Stimulated activated naive CD8-positive, alpha-beta T cell treated with anti-CD3 and anti-CD28 coated beads, Interleukin-15, Interleukin-2, amounts not matched to agents 100 U/mL and 50 U/mL, for 24 hours (primary cell): ENCODE measurements around the gene CCDC116.
A peak's percentile ranks its signal among the peaks of the same experiment; 100 is the strongest.
"Not testable (repeated sequence)": the region's sequence is repeated elsewhere in the genome, so short reads cannot be mapped to it uniquely, and the experiment has no call there.

ENCODE experiments used
- ATAC-seq: fragments of 150-1000 bp; cut with Tn5 transposase; one replicate; pipeline ENCODE4 v1.10.0; 2021
- DNase-seq: peaks from one replicate; pipeline ENCODE4 v3.0.0; 2021

Gene CCDC116

GRCh38 chr22:21609556-21610157, 22.9 kb upstream of the CCDC116 start:
- not testable (repeated sequence) for DNase-seq, ATAC-seq

- no peak for DNase-seq
- ATAC-seq, result no peak
Observed at GRCh38 chr22:21611210-21611977, 21.2 kb upstream of the CCDC116 start.

- no peak for DNase-seq
- no peak for ATAC-seq
Observed at GRCh38 chr22:21612858-21613257, 19.7 kb upstream of the CCDC116 start.

- DNase-seq (no peak), ATAC-seq (no peak)
Observed at GRCh38 chr22:21613553-21614233, 18.9 kb upstream of the CCDC116 start.

GRCh38 chr22:21615731-21616130, 16.8 kb upstream of the CCDC116 start:
- no peak for ATAC-seq
- DNase-seq, result no peak

GRCh38 chr22:21617337-21617736, 15.2 kb upstream of the CCDC116 start:
- DNase-seq, ATAC-seq: not testable (repeated sequence)

GRCh38 chr22:21621025-21621424, 11.5 kb upstream of the CCDC116 start:
- DNase-seq (no peak), ATAC-seq (no peak)

- ATAC-seq (no peak), DNase-seq (no peak)
Observed at GRCh38 chr22:21622011-21622918, 10.3 kb upstream of the CCDC116 start.

- DNase-seq, result no peak
- ATAC-seq, result no peak
Observed at GRCh38 chr22:21622919-21623647, 9.5 kb upstream of the CCDC116 start.

- no peak for DNase-seq
- ATAC-seq, result no peak
Observed at GRCh38 chr22:21623648-21623970, 9.0 kb upstream of the CCDC116 start.

- ATAC-seq, result no peak
- DNase-seq, result peak; percentile 72
Observed at GRCh38 chr22:21624120-21624879, 8.3 kb upstream of the CCDC116 start.

GRCh38 chr22:21624880-21625791, 7.4 kb upstream of the CCDC116 start:
- DNase-seq (no peak), ATAC-seq (no peak)

- DNase-seq (no peak), ATAC-seq (no peak)
Observed at GRCh38 chr22:21626073-21626734, 6.4 kb upstream of the CCDC116 start.

- ATAC-seq, result no peak
- DNase-seq, result no peak
Observed at GRCh38 chr22:21626735-21627469, 5.7 kb upstream of the CCDC116 start.

GRCh38 chr22:21628386-21629254, 3.9 kb upstream of the CCDC116 start:
- DNase-seq (peak; percentile 11), ATAC-seq (peak; percentile 6)

GRCh38 chr22:21629255-21630149, 3.1 kb upstream of the CCDC116 start, which contains the start of gene YDJC:
YDJC (minus strand) TSS chr22:21630022; CDS start chr22:21630014, 8 bp downstream.
- ATAC-seq, result peak; percentile 81

More at GRCh38 chr22:21629255-21630149, 3.1 kb upstream of the CCDC116 start, which contains the start of gene YDJC:
- DNase-seq, result peak; percentile 98
